ENCODE results near the gene GPRC5C. TPM values are rescaled to one million over a fixed set of nuclear protein-coding genes. Genes with fewer than 3 reads are reported as not detected.
A peak's percentile ranks its signal among the peaks of the same experiment; 100 is the strongest.

The GPRC5C gene
- total and polyA plus RNA-seq, 2 of the 13 experiments (the other 11 are each of a cell fraction or from before 2014, with no cell fraction given), result 85.6 to 300 TPM

DNA sequence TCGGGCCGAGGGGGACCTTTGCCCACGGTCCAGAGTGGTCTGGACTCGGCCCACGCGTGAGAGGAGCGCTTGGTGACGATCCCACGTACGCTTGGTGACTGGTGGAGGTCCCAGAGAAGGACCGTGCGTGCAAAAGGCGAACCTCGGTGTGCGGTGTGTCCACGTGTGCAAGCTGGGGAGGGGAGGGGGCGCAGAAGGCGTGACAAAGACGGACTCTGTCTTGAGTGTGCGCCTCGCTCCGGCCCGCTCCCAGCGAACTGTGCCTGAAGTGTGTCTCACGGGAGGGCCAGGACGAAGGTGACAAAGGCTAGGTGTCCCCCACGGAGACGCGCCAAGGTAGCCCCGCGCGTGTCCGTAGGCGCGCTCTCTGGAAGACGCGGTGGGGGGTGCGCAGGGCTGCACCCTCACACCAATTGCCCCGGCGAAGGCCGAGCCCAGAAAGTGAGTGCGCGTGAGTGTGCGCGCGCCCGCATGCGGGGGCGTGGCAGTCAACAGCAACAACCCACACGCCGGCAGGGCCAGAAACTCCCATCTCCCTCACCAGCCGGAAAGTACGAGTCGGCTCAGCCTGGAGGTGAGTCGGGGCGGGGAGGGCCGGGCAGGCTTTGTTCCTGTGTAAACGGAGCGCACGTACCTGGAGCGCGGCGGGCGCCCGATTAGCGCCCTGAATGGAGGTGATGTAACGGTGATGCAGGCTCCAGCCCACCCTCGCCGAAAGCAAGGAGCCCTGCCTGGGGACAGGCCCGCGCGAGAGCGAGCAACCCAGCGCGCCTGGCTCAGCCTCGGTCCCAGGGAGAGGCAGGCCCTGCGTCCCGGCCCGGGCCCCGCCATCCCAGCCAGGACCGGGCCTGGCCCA lies at the start of gene GPRC5C (continued):
- TF ChIP-seq, protein P1, sequence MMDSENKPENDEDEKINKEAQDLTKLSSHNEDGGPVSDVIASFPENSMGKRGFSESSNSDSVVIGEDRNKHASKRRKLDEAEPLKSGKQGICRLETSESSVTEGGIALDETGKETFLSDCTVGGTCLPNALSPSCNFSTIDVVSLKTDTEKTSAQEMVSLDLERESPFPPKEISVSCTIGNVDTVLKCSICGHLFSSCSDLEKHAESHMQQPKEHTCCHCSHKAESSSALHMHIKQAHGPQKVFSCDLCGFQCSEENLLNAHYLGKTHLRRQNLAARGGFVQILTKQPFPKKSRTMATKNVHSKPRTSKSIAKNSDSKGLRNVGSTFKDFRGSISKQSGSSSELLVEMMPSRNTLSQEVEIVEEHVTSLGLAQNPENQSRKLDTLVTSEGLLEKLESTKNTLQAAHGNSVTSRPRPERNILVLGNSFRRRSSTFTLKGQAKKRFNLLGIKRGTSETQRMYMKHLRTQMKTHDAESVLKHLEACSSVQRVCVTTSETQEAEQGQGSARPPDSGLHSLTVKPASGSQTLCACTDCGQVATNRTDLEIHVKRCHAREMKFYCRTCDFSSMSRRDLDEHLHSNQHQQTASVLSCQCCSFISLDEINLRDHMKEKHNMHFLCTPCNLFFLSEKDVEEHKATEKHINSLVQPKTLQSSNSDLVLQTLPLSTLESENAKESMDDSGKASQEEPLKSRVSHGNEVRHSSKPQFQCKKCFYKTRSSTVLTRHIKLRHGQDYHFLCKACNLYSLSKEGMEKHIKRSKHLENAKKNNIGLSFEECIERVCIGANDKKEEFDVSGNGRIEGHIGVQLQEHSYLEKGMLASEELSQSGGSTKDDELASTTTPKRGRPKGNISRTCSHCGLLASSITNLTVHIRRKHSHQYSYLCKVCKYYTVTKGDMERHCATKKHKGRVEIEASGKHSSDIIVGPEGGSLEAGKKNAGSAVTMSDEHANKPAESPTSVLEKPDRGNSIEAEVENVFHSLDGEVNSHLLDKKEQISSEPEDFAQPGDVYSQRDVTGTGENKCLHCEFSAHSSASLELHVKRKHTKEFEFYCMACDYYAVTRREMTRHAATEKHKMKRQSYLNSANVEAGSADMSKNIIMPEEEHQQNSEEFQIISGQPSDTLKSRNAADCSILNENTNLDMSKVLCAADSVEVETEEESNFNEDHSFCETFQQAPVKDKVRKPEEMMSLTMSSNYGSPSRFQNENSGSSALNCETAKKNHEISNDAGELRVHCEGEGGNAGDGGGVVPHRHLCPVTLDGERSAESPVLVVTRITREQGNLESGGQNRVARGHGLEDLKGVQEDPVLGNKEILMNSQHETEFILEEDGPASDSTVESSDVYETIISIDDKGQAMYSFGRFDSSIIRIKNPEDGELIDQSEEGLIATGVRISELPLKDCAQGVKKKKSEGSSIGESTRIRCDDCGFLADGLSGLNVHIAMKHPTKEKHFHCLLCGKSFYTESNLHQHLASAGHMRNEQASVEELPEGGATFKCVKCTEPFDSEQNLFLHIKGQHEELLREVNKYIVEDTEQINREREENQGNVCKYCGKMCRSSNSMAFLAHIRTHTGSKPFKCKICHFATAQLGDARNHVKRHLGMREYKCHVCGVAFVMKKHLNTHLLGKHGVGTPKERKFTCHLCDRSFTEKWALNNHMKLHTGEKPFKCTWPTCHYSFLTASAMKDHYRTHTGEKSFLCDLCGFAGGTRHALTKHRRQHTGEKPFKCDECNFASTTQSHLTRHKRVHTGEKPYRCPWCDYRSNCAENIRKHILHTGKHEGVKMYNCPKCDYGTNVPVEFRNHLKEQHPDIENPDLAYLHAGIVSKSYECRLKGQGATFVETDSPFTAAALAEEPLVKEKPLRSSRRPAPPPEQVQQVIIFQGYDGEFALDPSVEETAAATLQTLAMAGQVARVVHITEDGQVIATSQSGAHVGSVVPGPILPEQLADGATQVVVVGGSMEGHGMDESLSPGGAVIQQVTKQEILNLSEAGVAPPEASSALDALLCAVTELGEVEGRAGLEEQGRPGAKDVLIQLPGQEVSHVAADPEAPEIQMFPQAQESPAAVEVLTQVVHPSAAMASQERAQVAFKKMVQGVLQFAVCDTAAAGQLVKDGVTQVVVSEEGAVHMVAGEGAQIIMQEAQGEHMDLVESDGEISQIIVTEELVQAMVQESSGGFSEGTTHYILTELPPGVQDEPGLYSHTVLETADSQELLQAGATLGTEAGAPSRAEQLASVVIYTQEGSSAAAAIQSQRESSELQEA (CRISPR knock-in tag; IDR thresholded peaks at IDR 0.05; ENCODE audit: not compliant biosample characterization), result peak; percentile 94
- 0 out of 2 replicates have a peak, but pooled peaks have one; percentile 27 for TF ChIP-seq JUND (CRISPR knock-in tag; IDR thresholded peaks at IDR 0.05)
- TF ChIP-seq, protein P2, sequence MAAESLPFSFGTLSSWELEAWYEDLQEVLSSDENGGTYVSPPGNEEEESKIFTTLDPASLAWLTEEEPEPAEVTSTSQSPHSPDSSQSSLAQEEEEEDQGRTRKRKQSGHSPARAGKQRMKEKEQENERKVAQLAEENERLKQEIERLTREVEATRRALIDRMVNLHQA (CRISPR knock-in tag; IDR thresholded peaks at IDR 0.05), result peak; percentile 17; the same call in 1 of the 2 replicates
- TF ChIP-seq MIXL1 (CRISPR knock-in tag; IDR thresholded peaks at IDR 0.05), result no peak
- TF ChIP-seq ZFP41 (CRISPR knock-in tag; IDR thresholded peaks at IDR 0.05; ENCODE audit: borderline replicate concordance), result peak; percentile 70; the same call in 1 of the 2 replicates
- TF ChIP-seq, protein P3, sequence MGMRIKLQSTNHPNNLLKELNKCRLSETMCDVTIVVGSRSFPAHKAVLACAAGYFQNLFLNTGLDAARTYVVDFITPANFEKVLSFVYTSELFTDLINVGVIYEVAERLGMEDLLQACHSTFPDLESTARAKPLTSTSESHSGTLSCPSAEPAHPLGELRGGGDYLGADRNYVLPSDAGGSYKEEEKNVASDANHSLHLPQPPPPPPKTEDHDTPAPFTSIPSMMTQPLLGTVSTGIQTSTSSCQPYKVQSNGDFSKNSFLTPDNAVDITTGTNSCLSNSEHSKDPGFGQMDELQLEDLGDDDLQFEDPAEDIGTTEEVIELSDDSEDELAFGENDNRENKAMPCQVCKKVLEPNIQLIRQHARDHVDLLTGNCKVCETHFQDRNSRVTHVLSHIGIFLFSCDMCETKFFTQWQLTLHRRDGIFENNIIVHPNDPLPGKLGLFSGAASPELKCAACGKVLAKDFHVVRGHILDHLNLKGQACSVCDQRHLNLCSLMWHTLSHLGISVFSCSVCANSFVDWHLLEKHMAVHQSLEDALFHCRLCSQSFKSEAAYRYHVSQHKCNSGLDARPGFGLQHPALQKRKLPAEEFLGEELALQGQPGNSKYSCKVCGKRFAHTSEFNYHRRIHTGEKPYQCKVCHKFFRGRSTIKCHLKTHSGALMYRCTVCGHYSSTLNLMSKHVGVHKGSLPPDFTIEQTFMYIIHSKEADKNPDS (CRISPR knock-in tag; IDR thresholded peaks at IDR 0.05), result peak; percentile 61; the same call in 1 of the 2 replicates
- TF ChIP-seq ZNF891 (CRISPR knock-in tag; IDR thresholded peaks at IDR 0.05), result no peak; the same call in none of the 2 replicates
- 0 out of 2 replicates have a peak, but pooled peaks have one; percentile 66 for TF ChIP-seq FOXP1 (IDR thresholded peaks at IDR 0.05)
- TF ChIP-seq FOXP1 (CRISPR knock-in tag; IDR thresholded peaks at IDR 0.05), result peak; percentile 93
- TF ChIP-seq, protein P4, sequence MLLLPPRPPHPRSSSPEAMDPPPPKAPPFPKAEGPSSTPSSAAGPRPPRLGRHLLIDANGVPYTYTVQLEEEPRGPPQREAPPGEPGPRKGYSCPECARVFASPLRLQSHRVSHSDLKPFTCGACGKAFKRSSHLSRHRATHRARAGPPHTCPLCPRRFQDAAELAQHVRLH (CRISPR knock-in tag; IDR thresholded peaks at IDR 0.05; ENCODE audit: borderline replicate concordance, low read depth), result peak; percentile 42
- TF ChIP-seq ZNF350 (CRISPR knock-in tag; IDR thresholded peaks at IDR 0.05; ENCODE audit: borderline replicate concordance, low read depth), result peak; percentile 79; the same call in 1 of the 2 replicates
- TF ChIP-seq ZNF773 (CRISPR knock-in tag; IDR thresholded peaks at IDR 0.05; ENCODE audit: borderline replicate concordance), result no peak
- TF ChIP-seq SP1 (IDR thresholded peaks at IDR 0.05), result no peak
- peak; percentile 89 for TF ChIP-seq SP1 (CRISPR knock-in tag; IDR thresholded peaks at IDR 0.05)
- no peak for TF ChIP-seq NR3C1 (CRISPR knock-in tag; IDR thresholded peaks at IDR 0.05)
- 0 out of 2 replicates have a peak, but pooled peaks have one; percentile 27 for TF ChIP-seq ZNF510 (CRISPR knock-in tag; IDR thresholded peaks at IDR 0.05; ENCODE audit: low read depth)
- 0 out of 2 replicates have a peak, but pooled peaks have one; percentile 1 for TF ChIP-seq RFX1 (IDR thresholded peaks at IDR 0.05)
- TF ChIP-seq RFX3 (CRISPR knock-in tag; IDR thresholded peaks at IDR 0.05), result no peak

Measured in HepG2 (cell line).